ENCODE results near the gene CADPS. TPM values are rescaled to one million over a fixed set of nuclear protein-coding genes. Genes with fewer than 3 reads are reported as not detected.

The CADPS gene
- total and polyA plus RNA-seq, 9 of the 15 experiments (the other 6 are each of a cell fraction or from before 2014, with no cell fraction given) = not detected

- no peak overlapping the region for H3K4me3 ChIP-seq
- H2AFZ ChIP-seq (ENCODE audit: low read depth, low read length) = no peak overlapping the region
- ChIA-PET CTCF (ENCODE audit: low intra/inter-chr PET ratio) (no interaction called here), POLR2A (no interaction called here)
- no TSS peak for BruUV-seq (replicated peaks)
- no peaks in the 10 kb centered on the region for H4K20me1 ChIP-seq (replicated peaks; ENCODE audit: control insufficient read depth, insufficient read depth, low read length)
- no peaks in the 10 kb centered on the region for H3K4me1 ChIP-seq (replicated peaks in 1 of 2; ENCODE audit: control insufficient read depth in 2 of 2, insufficient read depth in 2 of 2, low read length in 2 of 2)
- H3K4me2 ChIP-seq (ENCODE audit: insufficient read depth, low read length) = no peak overlapping the region
- ATAC-seq (no peak), FAIRE-seq (no peak), DNase-seq (ENCODE audit: extremely low read depth in 1 of 4, low spot score in 3 of 4) (no peak)
- in situ Hi-C loops (cut with MboI) (no loop called here), intact Hi-C loops (cut with micrococcal nuclease) (no loop called here)
- no peak overlapping the region for H3K9ac ChIP-seq (ENCODE audit: insufficient read depth in 1 of 2, low read depth in 2 of 2, low read length in 2 of 2)
- peak; percentile 26; the same call in 1 of the 2 replicates for TF ChIP-seq RFX1 (IDR thresholded peaks at IDR 0.05)
- 0 out of 6 replicates have a peak, but pooled peaks of 1 of the 3 experiments have one; percentile 35 for TF ChIP-seq ZBTB11 (CRISPR knock-in tag; IDR thresholded peaks at IDR 0.05)
- TF ChIP-seq CBX8 (IDR thresholded peaks at IDR 0.05; ENCODE audit: borderline replicate concordance, extremely low read depth, low read depth, low read length, poor library complexity, severe bottlenecking) = no peak
- H3K79me2 ChIP-seq (ENCODE audit: control insufficient read depth, insufficient read depth, low read length) = no peaks in the 10 kb centered on the region
- no peaks in the 10 kb centered on the region for H3K9me3 ChIP-seq (replicated peaks; ENCODE audit: control insufficient read depth, insufficient read depth, low read depth, low read length)
- H3K27me3 ChIP-seq (ENCODE audit: control insufficient read depth in 2 of 2, insufficient read depth in 2 of 2, low read length in 2 of 2) = no peaks in the 10 kb centered on the region
- no peak overlapping the region for H3K27ac ChIP-seq (ENCODE audit: extremely low read depth, low read depth, low read length)
- no peaks in the 10 kb centered on the region for H3K36me3 ChIP-seq (ENCODE audit: control insufficient read depth, insufficient read depth, low read length)
- WGBS (ENCODE audit: insufficient coverage, low coverage, missing lambda C conversion rate) = 0% methylated on average over 3 of the region's 3 CpGs
- H3K9me1 ChIP-seq (ENCODE audit: control insufficient read depth, insufficient read depth, low read length) = no peaks in the 10 kb centered on the region
Observed at GRCh38 chr3:62895901-62896300, 20.7 kb upstream of the CADPS start.

Data from K562 (cell line).